MM.1S (cell line): ENCODE data around the gene ZRANB1.

Experiments
- DNase-seq: peaks from one replicate; pipeline ENCODE4 v3.0.0-alpha.2; 2015
- H2AFZ ChIP-seq: fragments of 300-600 bp; sonication (generic); 2 replicates; pipeline ENCODE4 v1.6.0; 2016; ENCODE audit warnings: antibody characterized with exemption, low read length
- H3F3A ChIP-seq: fragments of 300-600 bp; sonication (generic); 2 replicates; pipeline ENCODE4 v1.6.1; 2016; ENCODE audit warnings: mild to moderate bottlenecking, antibody characterized with exemption, low read length, moderate library complexity, mixed read lengths; ENCODE audit not compliant: insufficient read depth
- H3K27ac ChIP-seq: fragments of 300-600 bp; sonication (generic); 2 replicates; pipeline ENCODE4 v1.5.1; 2016; ENCODE audit warnings: mild to moderate bottlenecking, low read length
- H3K27me3 ChIP-seq: fragments of 300-600 bp; sonication (generic); replicated peaks from 2 replicates; pipeline ENCODE4 v1.6.0; 2016; ENCODE audit warnings: low read length; ENCODE audit not compliant: insufficient read depth
- H3K36me3 ChIP-seq: fragments of 300-600 bp; sonication (generic); replicated peaks from 2 replicates; pipeline ENCODE4 v1.6.1; 2016; ENCODE audit warnings: mild to moderate bottlenecking, low read length, mixed read lengths; ENCODE audit not compliant: insufficient read depth
- H3K4me1 ChIP-seq: fragments of 300-600 bp; sonication (generic); 2 replicates; pipeline ENCODE4 v1.6.1; 2016; ENCODE audit warnings: low read length, mixed read lengths
- H3K4me2 ChIP-seq: fragments of 300-600 bp; sonication (generic); 2 replicates; pipeline ENCODE4 v1.6.0; 2016; ENCODE audit warnings: low read depth, low read length
- H3K4me3 ChIP-seq: fragments of 300-600 bp; sonication (generic); 2 replicates; pipeline ENCODE4 v1.5.1; 2016; ENCODE audit warnings: low read length, mixed read lengths
- H3K79me2 ChIP-seq: fragments of 300-600 bp; sonication (generic); 2 replicates; pipeline ENCODE4 v1.6.1; 2016; ENCODE audit warnings: mixed run types, low read length, mixed read lengths
- H3K9ac ChIP-seq: fragments of 300-600 bp; sonication (generic); 2 replicates; pipeline ENCODE4 v1.6.1; 2016; ENCODE audit warnings: low read length, mixed read lengths
- H3K9me2 ChIP-seq: fragments of 300-600 bp; sonication (generic); replicated peaks from 2 replicates; pipeline ENCODE4 v1.6.1; 2016; ENCODE audit warnings: mild to moderate bottlenecking, low read length, mixed read lengths; ENCODE audit not compliant: insufficient read depth
- H3K9me3 ChIP-seq: fragments of 300-600 bp; sonication (generic); replicated peaks from 2 replicates; pipeline ENCODE4 v1.6.1; 2016; ENCODE audit warnings: mild to moderate bottlenecking, low read length, mixed read lengths; ENCODE audit not compliant: insufficient read depth
- H4K20me1 ChIP-seq: fragments of 300-600 bp; sonication (generic); 2 replicates; pipeline ENCODE4 v1.6.1; 2016; ENCODE audit warnings: mild to moderate bottlenecking, low read length, moderate library complexity, mixed read lengths; ENCODE audit not compliant: insufficient read depth
- CTCF ChIP-seq: fragments of 300-600 bp; sonication (generic); IDR thresholded peaks from 2 replicates; pipeline ENCODE4 v1.5.1; 2016; ENCODE audit warnings: antibody characterized with exemption, low read length, mixed read lengths
- EZH2 ChIP-seq: fragments of 300-600 bp; sonication (generic); optimal IDR thresholded peaks from 2 replicates; pipeline ENCODE3; 2017; ENCODE audit warnings: low read depth, mild to moderate bottlenecking, antibody characterized with exemption, low read length, mixed read lengths
- EZH2phosphoT487 ChIP-seq: fragments of 300-600 bp; sonication (generic); IDR thresholded peaks from 2 replicates; pipeline ENCODE4 v1.6.1; 2018; ENCODE audit warnings: antibody characterized with exemption, low read length

ZRANB1 gene

DNA sequence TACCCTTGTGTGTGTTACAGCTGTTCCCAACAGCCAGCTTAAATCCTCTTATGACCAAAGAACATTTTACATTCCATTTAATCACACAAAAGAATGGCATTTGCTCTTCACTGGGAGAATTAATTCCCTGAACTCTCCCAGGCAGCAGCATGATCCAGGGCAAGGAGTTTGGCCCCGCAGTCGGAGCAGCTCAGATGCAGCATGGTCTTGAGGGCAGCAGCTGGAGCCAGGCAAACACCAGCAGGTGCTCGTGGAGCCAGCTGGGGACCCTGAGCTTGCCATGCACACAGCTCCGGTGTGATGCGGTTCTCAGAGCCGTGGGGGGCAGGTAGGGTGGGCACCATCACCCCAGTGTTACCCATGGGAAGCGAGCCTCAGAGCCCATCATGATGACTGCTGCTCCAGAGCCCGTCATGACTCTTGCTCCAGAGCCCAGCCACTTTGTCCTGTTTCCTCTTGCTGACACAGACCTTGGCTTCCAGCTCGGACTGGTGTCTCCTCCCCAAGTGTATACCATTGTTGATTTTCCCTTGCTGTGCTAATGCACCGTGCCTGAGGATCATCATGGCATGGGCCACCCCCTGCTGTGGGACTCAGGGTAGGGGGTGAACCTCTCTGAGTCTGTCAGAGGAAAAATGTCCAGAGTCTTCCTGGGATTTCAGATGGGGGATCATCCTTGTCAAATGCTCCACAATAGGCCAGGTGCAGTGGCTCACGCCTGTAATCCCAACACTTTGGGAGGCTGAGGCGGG, 75.8 kb downstream of the ZRANB1 start:
- H3K9me2 ChIP-seq: no peaks in the 10 kb centered on the region
- no peak overlapping the region for H3K27ac ChIP-seq
- DNase-seq: no peak
- H3K4me2 ChIP-seq: no peak overlapping the region
- H3K79me2 ChIP-seq: no peaks in the 10 kb centered on the region
- no peaks in the 10 kb centered on the region for H3F3A ChIP-seq
- H3K27me3 ChIP-seq: peaks cover 96% of the 10 kb centered on the region
- H3K4me3 ChIP-seq: no peak overlapping the region
- no peak overlapping the region for H2AFZ ChIP-seq
- no peaks in the 10 kb centered on the region for H3K9me3 ChIP-seq
- no peaks in the 10 kb centered on the region for H4K20me1 ChIP-seq
- TF ChIP-seq EZH2 (no peak), CTCF (no peak), EZH2phosphoT487 (no peak)
- H3K4me1 ChIP-seq: no peaks in the 10 kb centered on the region
- H3K36me3 ChIP-seq: no peaks in the 10 kb centered on the region
- H3K9ac ChIP-seq: no peak overlapping the region

DNA sequence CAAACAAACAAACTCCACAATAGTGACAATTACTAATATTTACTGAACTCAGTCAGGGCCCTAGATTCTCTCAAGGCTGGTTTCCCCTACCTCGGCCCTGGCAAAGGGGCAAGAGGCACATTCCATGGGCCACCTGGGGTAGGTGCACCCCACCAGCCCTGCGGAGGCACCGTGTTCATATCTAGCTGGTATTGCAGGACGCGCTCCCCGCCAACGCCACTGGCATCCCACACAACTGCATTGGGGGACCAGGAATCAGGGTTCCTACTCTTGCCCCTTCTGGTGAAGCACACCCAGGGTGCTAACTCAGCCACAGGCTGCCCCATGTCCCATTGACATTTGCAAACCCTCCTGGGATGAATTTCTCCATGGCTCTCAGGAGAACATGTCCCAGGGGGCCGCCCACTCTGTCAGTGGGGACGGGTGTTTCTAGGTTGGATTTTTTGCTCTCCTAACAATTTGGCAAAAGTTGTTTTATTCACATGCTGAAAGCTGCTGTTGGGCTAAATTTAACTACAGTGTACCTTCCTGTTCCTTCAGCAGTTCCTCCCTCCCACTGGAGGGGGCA, 76.7 kb downstream of the ZRANB1 start:
- Histone ChIP-seq H3K9ac (no peak overlapping the region), H3K4me1 (no peaks in the 10 kb centered on the region), H2AFZ (no peak overlapping the region), H3K27me3 (peaks cover 96% of the 10 kb centered on the region), H3K9me3 (no peaks in the 10 kb centered on the region), H4K20me1 (no peaks in the 10 kb centered on the region), H3K4me2 (no peak overlapping the region), H3K27ac (no peak overlapping the region), H3K4me3 (no peak overlapping the region), H3K9me2 (no peaks in the 10 kb centered on the region), H3K79me2 (no peaks in the 10 kb centered on the region), H3K36me3 (no peaks in the 10 kb centered on the region), H3F3A (no peaks in the 10 kb centered on the region)
- TF ChIP-seq EZH2: no peak
- TF ChIP-seq CTCF: no peak
- TF ChIP-seq EZH2phosphoT487: no peak
- DNase-seq: no peak

DNA sequence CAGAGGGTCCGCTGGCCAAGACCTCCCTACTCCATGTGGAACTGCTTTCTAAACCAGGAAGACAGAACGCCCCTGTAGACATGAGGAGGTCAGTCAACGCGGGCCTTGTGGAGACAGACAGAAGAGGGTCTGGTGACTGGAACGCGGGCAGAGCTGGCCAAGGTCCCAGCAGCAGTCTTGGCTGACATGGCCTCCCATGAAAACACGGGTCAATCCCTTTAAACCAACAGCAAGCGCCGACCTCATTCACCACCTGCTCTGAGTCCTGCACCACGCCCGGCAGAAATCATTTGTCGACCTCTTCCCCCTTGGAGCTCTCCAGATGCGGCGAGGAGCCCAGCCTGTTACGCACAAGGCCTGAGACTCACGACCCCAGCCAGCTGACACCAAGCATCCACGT, 78.5 kb downstream of the ZRANB1 start:
- H3F3A ChIP-seq: no peaks in the 10 kb centered on the region
- no peaks in the 10 kb centered on the region for H3K36me3 ChIP-seq
- H3K27ac ChIP-seq: no peak overlapping the region
- no peaks in the 10 kb centered on the region for H3K9me3 ChIP-seq
- H3K9me2 ChIP-seq: no peaks in the 10 kb centered on the region
- H3K79me2 ChIP-seq: no peaks in the 10 kb centered on the region
- H3K27me3 ChIP-seq: peaks cover 96% of the 10 kb centered on the region
- H3K9ac ChIP-seq: no peak overlapping the region
- no peaks in the 10 kb centered on the region for H3K4me1 ChIP-seq
- no peak for DNase-seq
- H2AFZ ChIP-seq: no peak overlapping the region
- TF ChIP-seq EZH2phosphoT487 (no peak), EZH2 (no peak), CTCF (no peak)
- no peak overlapping the region for H3K4me2 ChIP-seq
- H3K4me3 ChIP-seq: no peak overlapping the region
- H4K20me1 ChIP-seq: no peaks in the 10 kb centered on the region
